Activated T-cell treated with anti-CD3 and anti-CD28 coated beads, Interleukin-2, amount 50 U/mL, for 24 hours (primary cell): ENCODE measurements around the gene PSTPIP2.
"Not testable (repeated sequence)": the region's sequence is repeated elsewhere in the genome, so short reads cannot be mapped to it uniquely, and the experiment has no call there.

Source experiments
- DNase-seq: peaks from one replicate; pipeline ENCODE4 v3.0.0-alpha.2; 2020
- H3K27ac Mint-ChIP-seq: 2 replicates; pipeline ENCODE4 v1.8.0; 2020; ENCODE audit warnings: mild to moderate bottlenecking, mixed read lengths
- H3K27me3 Mint-ChIP-seq: 2 replicates; pipeline ENCODE4 v1.8.0; 2020; ENCODE audit warnings: mixed read lengths
- H3K36me3 Mint-ChIP-seq: 2 replicates; pipeline ENCODE4 v1.8.0; 2020; ENCODE audit warnings: low read depth, mixed read lengths
- H3K4me1 Mint-ChIP-seq: 2 replicates; pipeline ENCODE4 v1.8.0; 2020; ENCODE audit warnings: low read depth, mixed read lengths
- H3K4me3 Mint-ChIP-seq: 2 replicates; pipeline ENCODE4 v1.8.0; 2020; ENCODE audit warnings: mild to moderate bottlenecking, moderate library complexity, mixed read lengths
- H3K9me3 Mint-ChIP-seq: 2 replicates; pipeline ENCODE4 v1.8.0; 2020; ENCODE audit warnings: mixed read lengths

Gene PSTPIP2

DNA sequence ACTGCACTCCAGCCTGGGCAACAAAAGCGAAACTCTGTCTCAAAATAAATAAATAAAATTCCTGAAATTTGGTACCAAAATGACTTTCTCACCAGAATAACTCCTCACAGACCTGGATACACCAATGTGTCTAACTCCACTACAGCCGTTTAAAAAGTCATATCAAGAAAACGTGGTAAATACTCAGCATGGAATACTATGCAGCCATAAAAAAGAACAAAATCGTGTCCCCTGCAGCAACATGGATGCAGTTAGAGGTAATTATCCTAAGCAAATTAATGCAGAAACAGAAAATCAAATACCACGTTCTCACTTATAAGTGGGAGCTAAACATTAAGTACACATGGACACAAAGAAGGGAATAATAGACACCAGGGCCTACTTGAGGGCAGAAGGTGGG is 107.1 kb downstream of the PSTPIP2 start:
- H3K36me3 Mint-ChIP-seq: peaks cover 44% of the 10 kb centered on the region
- H3K4me1 Mint-ChIP-seq: peaks cover 55% of the 10 kb centered on the region
- not testable (repeated sequence) for DNase-seq, H3K27ac Mint-ChIP-seq, H3K9me3 Mint-ChIP-seq, H3K27me3 Mint-ChIP-seq
- H3K4me3 Mint-ChIP-seq: peak overlapping the region; percentile 53

DNA sequence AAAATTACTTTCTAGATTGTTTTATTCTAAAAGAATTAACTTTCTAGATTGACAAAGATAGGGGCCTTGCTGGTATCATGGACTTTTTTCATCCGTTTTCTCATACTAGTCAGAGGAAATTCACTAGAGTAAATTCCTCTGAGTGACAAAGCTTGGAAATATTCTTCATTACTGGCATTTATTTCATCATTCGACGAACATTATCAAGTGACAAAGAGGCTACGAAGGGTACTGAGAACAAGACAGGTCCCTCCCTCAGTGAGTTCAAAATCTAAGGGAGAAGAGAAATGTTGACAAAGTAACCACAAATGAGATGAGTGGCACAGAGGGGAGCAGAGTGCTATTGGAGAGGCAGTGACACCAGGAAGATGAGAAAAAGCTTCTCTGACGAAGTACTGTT is 109.2 kb downstream of the PSTPIP2 start:
- Mint-ChIP-seq H3K4me3 (no peak overlapping the region), H3K27me3 (no peaks in the 10 kb centered on the region), H3K27ac (peak overlapping the region; percentile 87), H3K36me3 (peaks cover 47% of the 10 kb centered on the region), H3K9me3 (no peaks in the 10 kb centered on the region), H3K4me1 (peaks cover 61% of the 10 kb centered on the region)
- DNase-seq: no peak

DNA sequence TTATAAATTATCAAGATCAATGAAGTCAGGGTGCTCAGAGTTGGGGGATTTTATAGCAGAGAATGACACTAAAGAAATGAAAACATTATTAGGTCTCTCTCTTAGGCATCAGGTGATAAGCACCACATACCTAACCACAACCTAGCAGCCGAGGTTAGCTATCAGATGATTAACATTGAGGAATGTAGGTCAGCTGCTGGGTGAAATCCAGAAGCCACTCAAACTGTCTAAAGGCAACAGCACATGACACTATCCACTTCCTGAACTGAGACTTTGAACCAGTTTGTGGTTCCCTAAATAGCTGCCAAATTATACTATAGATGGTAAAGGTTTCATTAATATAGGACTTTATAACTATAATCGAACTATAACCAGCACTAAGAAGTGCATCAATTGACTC is 109.6 kb downstream of the PSTPIP2 start:
- H3K4me1 Mint-ChIP-seq: peaks cover 61% of the 10 kb centered on the region
- no peak for DNase-seq
- H3K4me3 Mint-ChIP-seq: no peak overlapping the region
- H3K27ac Mint-ChIP-seq: peak overlapping the region; percentile 46
- H3K27me3 Mint-ChIP-seq: no peaks in the 10 kb centered on the region
- H3K9me3 Mint-ChIP-seq: no peaks in the 10 kb centered on the region
- peaks cover 47% of the 10 kb centered on the region for H3K36me3 Mint-ChIP-seq

DNA sequence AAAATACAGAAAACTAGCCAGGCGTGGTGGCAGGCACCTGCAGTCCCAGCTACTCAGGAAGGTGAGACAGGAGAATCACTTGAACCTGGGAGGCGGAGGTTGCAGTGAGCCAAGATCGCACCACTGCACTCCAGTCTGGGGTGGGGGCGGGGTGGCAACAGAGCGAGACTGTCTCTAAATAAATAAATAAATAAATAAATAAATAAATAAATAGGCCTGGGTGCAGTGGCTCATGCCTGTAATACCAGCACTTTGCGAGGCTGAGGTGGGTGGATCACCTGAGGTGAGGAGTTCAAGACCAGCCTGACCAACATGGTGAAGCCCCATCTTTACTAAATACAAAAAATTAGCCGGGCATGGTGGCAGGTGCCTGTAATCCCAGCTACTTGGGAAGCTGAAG is 112.6 kb downstream of the PSTPIP2 start:
- H3K27me3 Mint-ChIP-seq, H3K27ac Mint-ChIP-seq, H3K9me3 Mint-ChIP-seq, H3K4me3 Mint-ChIP-seq, DNase-seq: not testable (repeated sequence)
- Mint-ChIP-seq H3K36me3 (peaks cover 47% of the 10 kb centered on the region), H3K4me1 (peaks cover 58% of the 10 kb centered on the region)

DNA sequence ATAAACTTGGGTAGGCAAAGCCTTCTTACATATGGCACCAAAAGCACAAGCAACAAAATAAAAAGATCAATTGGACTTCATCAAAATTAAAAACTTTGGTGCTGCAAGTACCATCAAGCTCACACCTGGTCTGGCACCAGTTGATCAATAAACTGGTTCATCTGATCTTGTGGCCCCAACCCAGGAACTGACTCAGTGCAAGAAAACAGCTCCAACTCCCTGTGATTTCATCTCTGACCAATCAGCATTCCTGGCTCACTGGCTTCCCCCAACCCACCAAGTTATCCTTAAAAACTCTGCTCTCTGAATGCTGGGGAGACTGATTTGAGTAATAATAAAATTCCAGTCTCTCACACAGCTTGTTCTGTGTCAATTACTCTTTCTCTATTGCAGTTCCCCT is 113.3 kb downstream of the PSTPIP2 start:
- Mint-ChIP-seq H3K36me3 (peaks cover 51% of the 10 kb centered on the region), H3K9me3 (no peaks in the 10 kb centered on the region), H3K4me3 (no peak overlapping the region), H3K27ac (no peak overlapping the region), H3K4me1 (peaks cover 60% of the 10 kb centered on the region), H3K27me3 (no peaks in the 10 kb centered on the region)
- no peak for DNase-seq

DNA sequence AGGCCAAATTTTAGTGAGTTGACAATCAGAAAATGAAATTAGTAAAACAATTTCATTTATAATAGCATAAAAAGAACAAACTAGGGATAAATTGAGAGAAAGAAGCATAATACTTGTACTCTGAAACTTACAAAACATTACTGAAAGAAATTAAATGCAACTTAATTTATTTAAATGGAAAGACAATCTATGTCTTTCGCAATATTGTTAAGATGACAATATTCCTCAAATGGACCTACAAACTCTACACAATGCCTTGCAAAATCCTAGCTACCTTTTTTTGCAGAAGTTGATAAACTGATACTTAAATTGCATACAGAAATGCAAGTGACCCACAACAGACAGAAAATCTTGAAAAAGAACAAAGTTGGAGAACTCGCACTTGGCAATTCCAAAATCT is 114.0 kb downstream of the PSTPIP2 start:
- no peak overlapping the region for H3K4me3 Mint-ChIP-seq
- DNase-seq: no peak
- H3K4me1 Mint-ChIP-seq: peaks cover 60% of the 10 kb centered on the region
- H3K27ac Mint-ChIP-seq: no peak overlapping the region
- H3K36me3 Mint-ChIP-seq: peaks cover 52% of the 10 kb centered on the region
- H3K27me3 Mint-ChIP-seq: no peaks in the 10 kb centered on the region
- H3K9me3 Mint-ChIP-seq: no peaks in the 10 kb centered on the region

DNA sequence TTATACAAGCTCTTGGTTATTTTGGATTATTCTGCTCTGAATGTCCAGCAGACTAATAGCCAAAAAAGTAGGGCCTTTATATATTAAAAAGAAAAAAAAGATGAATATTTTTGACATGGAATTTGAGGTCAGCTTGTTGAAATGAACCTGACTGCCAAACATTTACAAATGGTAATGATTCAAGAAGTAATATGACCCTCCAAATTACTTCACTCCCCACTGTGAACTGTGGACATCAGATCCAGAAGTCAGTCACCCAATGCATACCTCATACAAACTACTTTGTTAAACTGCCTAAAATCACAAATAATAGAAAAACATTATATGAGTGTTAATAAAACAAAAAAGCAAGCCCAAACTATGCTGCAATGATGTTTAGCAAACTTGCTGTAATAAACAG is 115.0 kb downstream of the PSTPIP2 start:
- DNase-seq: no peak
- Mint-ChIP-seq H3K4me1 (peaks cover 55% of the 10 kb centered on the region), H3K4me3 (no peak overlapping the region), H3K27ac (no peak overlapping the region), H3K36me3 (peaks cover 56% of the 10 kb centered on the region), H3K9me3 (no peaks in the 10 kb centered on the region), H3K27me3 (no peaks in the 10 kb centered on the region)

DNA sequence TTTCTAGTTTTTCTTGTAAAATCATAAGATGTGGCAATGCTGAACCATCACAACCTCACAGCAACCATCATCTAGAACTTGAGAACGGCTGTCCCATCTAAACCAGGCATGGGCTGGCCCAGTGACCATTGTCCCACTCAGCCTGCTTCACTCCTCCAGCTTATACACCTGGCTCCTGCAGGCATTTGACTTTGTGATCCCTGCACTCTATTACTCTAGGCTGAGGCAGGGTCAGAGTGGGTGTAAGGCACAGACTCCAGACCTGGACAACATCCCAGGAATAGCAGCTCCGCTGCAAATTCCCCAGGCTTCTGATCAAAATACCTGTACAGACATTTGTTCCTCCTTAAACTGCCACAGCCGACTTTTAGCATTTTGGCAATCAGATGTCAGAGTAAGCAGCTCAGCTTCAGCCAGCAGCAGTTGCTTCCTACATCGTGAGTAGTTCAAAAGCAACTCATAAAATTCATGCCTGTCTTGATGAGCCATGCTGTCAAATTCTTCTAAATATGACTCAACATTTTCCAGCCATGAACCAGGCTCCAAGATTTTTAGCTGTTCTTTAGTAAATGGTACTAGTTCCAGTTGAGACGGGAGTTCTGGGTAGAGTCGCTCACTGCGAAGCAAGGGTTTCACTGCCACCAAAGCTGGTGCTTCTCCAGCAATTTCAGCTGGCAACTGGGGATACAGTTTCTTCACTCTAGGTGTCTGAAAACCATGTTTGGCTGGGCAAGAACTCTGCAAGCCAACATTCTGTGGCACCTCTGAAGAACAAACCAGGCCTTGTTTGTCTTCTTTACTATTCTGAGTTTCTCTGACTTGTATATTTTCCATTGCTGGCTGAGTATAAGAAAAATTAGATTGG is 117.8 kb downstream of the PSTPIP2 start:
- no peaks in the 10 kb centered on the region for H3K9me3 Mint-ChIP-seq
- no peak for DNase-seq
- peaks cover 72% of the 10 kb centered on the region for H3K36me3 Mint-ChIP-seq
- H3K4me1 Mint-ChIP-seq: peaks cover 39% of the 10 kb centered on the region
- no peaks in the 10 kb centered on the region for H3K27me3 Mint-ChIP-seq
- H3K4me3 Mint-ChIP-seq: no peak overlapping the region
- peak overlapping the region; percentile 11 for H3K27ac Mint-ChIP-seq

DNA sequence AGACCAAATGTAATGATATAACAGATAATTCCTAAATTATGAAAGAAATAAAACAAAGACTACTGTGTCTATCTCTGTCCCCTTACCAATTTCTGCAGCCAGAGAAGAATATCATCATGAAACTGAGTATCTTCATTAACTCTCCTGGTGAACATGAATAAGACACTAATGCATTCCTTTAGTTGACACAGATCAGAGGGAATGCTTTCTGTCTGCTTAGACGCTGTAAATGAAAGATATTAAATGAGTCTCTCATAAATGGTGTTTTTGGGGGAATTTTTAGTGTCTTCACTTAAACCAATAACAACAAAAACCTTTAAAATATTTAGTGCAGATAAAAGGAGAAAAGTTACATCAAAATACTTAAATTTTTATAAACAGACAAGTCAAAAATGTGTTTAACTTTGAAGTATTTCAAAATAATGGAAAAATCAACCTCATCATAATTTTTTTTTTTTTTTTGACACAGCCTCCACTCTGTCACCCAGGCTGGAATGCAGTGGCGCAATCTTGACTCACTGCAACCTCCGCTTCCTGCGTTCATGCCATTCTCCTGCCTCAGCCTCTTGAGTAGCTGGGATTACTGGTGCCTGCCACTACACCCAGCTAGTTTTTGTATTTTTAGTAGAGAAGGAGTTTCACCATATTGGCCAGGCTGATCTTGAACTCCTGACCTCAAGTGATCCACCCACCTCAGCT is 120.9 kb downstream of the PSTPIP2 start:
- Mint-ChIP-seq H3K27me3 (no peaks in the 10 kb centered on the region), H3K4me3 (no peak overlapping the region), H3K9me3 (no peaks in the 10 kb centered on the region), H3K36me3 (peaks cover 97% of the 10 kb centered on the region), H3K27ac (no peak overlapping the region), H3K4me1 (peaks cover 23% of the 10 kb centered on the region)
- DNase-seq: no peak

DNA sequence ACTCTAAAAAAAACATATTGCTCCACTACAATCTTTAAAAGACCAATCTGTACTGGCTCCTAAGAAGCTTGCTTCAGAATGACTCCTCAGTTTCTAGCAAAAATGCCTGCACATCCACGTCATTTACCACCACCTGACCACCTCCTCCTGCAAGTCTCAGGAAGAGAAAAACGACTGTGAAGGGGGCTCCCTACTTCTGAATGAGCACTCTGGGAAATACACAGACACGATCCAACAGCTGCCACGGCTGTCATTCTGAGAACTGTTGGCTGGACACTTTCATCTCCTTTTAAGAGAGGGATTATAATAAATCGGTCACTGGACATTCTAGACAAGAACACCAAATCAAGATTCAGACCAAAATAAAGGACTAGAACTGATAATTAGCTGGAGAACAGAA is 126.4 kb downstream of the PSTPIP2 start:
- H3K9me3 Mint-ChIP-seq: no peaks in the 10 kb centered on the region
- DNase-seq: no peak
- H3K4me3 Mint-ChIP-seq: no peak overlapping the region
- H3K4me1 Mint-ChIP-seq: peaks cover 7% of the 10 kb centered on the region
- no peaks in the 10 kb centered on the region for H3K27me3 Mint-ChIP-seq
- H3K36me3 Mint-ChIP-seq: peaks cover 92% of the 10 kb centered on the region
- H3K27ac Mint-ChIP-seq: no peak overlapping the region

DNA sequence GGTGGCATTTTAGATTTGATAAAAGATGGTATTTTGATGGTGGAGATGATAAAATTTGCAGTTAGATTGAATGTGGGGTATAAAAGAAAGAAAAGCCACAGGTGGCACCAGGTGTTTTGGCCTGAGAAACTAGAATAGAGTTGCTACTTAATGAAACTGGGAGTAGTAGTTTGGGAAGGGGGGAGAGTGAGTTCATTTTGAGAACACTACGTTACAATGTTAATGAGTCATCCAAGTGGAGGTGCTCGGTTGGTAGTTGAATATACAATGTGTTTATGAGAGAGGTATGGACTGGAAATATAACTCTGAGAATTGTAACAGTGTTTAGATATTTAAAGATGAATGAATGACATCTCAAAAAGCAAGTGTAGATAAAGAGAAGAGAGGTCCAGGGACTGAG is 131.3 kb downstream of the PSTPIP2 start:
- peaks cover 43% of the 10 kb centered on the region for H3K4me1 Mint-ChIP-seq
- no peaks in the 10 kb centered on the region for H3K9me3 Mint-ChIP-seq
- peak overlapping the region; percentile 11 for H3K27ac Mint-ChIP-seq
- no peak overlapping the region for H3K4me3 Mint-ChIP-seq
- no peak for DNase-seq
- H3K36me3 Mint-ChIP-seq: peaks cover 86% of the 10 kb centered on the region
- H3K27me3 Mint-ChIP-seq: no peaks in the 10 kb centered on the region

DNA sequence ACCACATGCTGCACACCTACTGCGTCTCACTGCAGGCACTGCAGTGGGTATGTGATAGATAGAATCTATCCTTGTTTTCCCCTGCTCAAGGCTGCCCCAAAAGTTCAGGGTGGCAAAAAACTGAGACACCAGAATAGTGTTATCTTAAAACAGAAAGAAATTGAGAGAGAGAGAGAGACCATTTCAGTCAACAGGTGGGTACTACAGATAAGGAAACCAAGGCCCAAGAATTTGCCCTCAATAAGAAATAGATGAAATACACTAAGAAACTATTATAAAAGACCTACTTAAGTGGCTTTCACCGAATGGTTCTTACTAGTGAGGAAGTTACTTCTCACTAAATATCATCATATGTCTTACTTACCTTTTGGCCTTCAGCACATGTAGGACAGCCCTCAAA is 132.8 kb downstream of the PSTPIP2 start:
- Mint-ChIP-seq H3K9me3 (no peaks in the 10 kb centered on the region), H3K4me3 (no peak overlapping the region), H3K27ac (no peak overlapping the region), H3K27me3 (no peaks in the 10 kb centered on the region), H3K4me1 (peaks cover 45% of the 10 kb centered on the region), H3K36me3 (peaks cover 84% of the 10 kb centered on the region)
- DNase-seq: no peak

DNA sequence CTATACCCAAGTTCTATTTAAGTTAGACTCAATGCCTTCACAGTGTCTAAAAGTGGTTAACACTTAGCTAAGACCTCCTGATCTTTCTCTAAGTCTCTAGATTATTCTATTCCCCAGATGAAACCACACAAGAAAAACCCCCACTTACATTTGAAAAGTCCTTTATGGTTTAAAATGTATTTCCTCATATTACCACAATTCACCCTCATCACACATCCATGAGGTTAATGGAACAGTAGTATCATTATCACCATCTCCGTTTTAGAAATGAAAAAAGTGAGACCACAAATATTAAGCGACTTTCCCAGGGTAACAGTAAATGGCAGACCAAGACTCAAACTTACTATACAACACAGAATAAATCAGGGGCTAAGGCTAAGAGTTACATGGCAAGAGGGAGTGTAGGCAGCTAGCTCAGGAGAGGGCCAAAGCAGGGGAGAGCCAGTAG is 133.5 kb downstream of the PSTPIP2 start:
- Mint-ChIP-seq H3K4me1 (peaks cover 45% of the 10 kb centered on the region), H3K27me3 (no peaks in the 10 kb centered on the region), H3K36me3 (peaks cover 81% of the 10 kb centered on the region), H3K27ac (peak overlapping the region; percentile 60), H3K9me3 (no peaks in the 10 kb centered on the region), H3K4me3 (no peak overlapping the region)
- no peak for DNase-seq

DNA sequence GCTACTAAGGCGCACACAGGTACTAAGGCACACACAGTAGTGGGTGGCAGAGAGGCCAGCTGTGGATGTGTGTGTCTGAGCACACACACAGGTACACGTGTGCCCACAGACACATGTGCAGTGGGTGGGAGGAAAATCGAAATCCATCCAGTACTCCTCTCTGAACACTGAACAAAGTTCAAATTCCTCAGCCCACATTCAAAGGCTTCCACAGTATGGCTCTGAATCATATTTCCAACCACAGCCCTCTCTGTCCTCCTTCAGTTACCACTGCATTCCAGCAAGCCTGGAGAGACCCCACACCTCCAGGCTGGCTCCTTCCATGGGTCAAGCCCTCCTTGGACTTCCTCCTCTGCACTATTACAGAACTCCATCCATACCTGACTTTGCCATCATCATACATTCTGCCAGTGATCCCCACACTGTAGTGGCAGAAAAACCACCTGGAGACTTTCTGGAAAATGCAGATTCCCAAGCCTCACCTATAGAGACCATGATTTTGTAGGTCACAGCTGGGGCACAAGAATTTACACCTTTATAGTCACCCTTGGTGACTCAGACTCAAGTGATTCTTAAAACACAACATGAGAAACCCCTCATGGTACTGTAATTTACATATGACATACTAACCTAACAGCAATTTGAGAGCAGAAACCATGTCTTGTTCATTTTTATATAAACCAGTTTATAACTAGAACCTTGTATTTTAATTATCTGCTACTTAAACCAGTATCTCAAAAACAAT is 136.3 kb downstream of the PSTPIP2 start:
- no peak overlapping the region for H3K4me3 Mint-ChIP-seq

More for the DNA sequence above, 136.3 kb downstream of the PSTPIP2 start:
- peaks cover 82% of the 10 kb centered on the region for H3K36me3 Mint-ChIP-seq
- no peaks in the 10 kb centered on the region for H3K27me3 Mint-ChIP-seq
- H3K4me1 Mint-ChIP-seq: peaks cover 39% of the 10 kb centered on the region
- DNase-seq: no peak
- H3K9me3 Mint-ChIP-seq: no peaks in the 10 kb centered on the region
- peak overlapping the region; percentile 59 for H3K27ac Mint-ChIP-seq
